PC-9 (cell line): ENCODE measurements around the gene FAM13C.

Experiments
- EZH2 ChIP-seq: fragments of 200-600 bp; sonication (generic); IDR thresholded peaks from 2 replicates; pipeline ENCODE4 v1.8.0; 2017; ENCODE audit warnings: antibody characterized with exemption, low read depth
- TF ChIP-seq, protein P1 (sequence below): fragments of 200-600 bp; sonication (generic); conservative IDR thresholded peaks from 2 replicates; pipeline ENCODE4 v1.6.1; 2017; ENCODE audit warnings: mixed run types, antibody characterized with exemption, mild to moderate bottlenecking, moderate library complexity

DNA sequence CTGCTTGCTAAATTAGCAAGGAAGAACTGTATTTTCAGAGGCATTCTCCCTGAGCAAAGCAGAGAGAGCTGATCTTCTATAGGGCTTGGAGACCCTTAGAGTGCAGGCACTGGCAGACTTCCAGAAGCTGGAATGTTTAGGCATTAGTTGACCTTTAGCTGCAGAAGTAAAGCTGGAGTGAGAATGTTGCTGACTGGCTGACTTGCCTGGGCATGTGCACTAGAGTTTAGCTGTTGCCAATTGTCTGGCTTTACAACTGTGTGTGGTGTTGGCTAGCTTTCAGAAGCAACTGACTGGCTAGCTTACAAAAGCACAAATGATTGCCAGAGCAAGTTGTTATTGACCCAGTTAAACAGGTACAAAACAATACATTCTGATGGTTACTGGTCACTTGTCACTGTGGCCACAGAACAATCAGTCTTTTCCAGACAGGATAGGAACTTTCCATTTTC, 25.1 kb downstream of the FAM13C start:
- TF ChIP-seq, protein P1, sequence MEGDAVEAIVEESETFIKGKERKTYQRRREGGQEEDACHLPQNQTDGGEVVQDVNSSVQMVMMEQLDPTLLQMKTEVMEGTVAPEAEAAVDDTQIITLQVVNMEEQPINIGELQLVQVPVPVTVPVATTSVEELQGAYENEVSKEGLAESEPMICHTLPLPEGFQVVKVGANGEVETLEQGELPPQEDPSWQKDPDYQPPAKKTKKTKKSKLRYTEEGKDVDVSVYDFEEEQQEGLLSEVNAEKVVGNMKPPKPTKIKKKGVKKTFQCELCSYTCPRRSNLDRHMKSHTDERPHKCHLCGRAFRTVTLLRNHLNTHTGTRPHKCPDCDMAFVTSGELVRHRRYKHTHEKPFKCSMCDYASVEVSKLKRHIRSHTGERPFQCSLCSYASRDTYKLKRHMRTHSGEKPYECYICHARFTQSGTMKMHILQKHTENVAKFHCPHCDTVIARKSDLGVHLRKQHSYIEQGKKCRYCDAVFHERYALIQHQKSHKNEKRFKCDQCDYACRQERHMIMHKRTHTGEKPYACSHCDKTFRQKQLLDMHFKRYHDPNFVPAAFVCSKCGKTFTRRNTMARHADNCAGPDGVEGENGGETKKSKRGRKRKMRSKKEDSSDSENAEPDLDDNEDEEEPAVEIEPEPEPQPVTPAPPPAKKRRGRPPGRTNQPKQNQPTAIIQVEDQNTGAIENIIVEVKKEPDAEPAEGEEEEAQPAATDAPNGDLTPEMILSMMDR, result no peak
- no peak for TF ChIP-seq EZH2
